HCT116 (cell line): Measurements from ENCODE around the gene CLIP2. TPM values are rescaled to one million over a fixed set of nuclear protein-coding genes. Genes with fewer than 3 reads are reported as not detected.

Experiments
- ATAC-seq: fragments of 200-7000 bp; cut with Tn5 transposase; 2 replicates; pipeline ENCODE4 v1.9.1; 2020; ENCODE audit warnings: mild to moderate bottlenecking, moderate library complexity
- BruUV-seq: library from RNA; stranded (reverse); fragments of 400-500 nt; replicated peaks from 2 replicates; lab custom pipeline; 2021; lab: Mats Ljungman, UMichigan
- CTCF ChIA-PET: fragments of 300-600 bp; sonication (Branson Sonifier 250); formaldehyde crosslinking; loops from one replicate; lab custom pipeline; 2021; ENCODE audit warnings: antibody characterized with exemption; lab: Charles Lee
- POLR2A ChIA-PET: fragments of 300-600, 350-600 bp; sonication (Branson Sonifier 250); formaldehyde crosslinking; loops from one replicate; lab custom pipeline; 2021; ENCODE audit warnings: antibody characterized with exemption; lab: Charles Lee
- RAD21 ChIA-PET, 2 experiments: fragments of 300-600 bp; sonication (Branson Sonifier 250); formaldehyde crosslinking; loops; one replicate each; lab custom pipeline; 2023; ENCODE audit warnings: low total read pairs in 2 of 2; ENCODE audit not compliant: uncharacterized antibody in 2 of 2, unreplicated experiment in 2 of 2, low non-redundant PET in 1 of 2; lab: Charles Lee
- DNase-seq: peaks from one replicate; pipeline ENCODE4 v3.0.0-alpha.2; 2010; ENCODE audit warnings: low read depth, low spot score
- H2AFZ ChIP-seq: fragments of 200-600 bp; shearing (Covaris generic), sonication (generic); 2 replicates; pipeline ENCODE4 v1.6.1; 2017; ENCODE audit warnings: low read depth, mixed run types, mixed read lengths, antibody characterized with exemption, low read length; ENCODE audit not compliant: poor library complexity, severe bottlenecking
- H3K27ac ChIP-seq: 2 replicates; pipeline ENCODE4 v1.5.1; 2012; ENCODE audit warnings: low read depth, low read length
- H3K27me3 ChIP-seq: fragments of 200-600 bp; sonication (generic); 2 replicates; pipeline ENCODE4 v1.6.1; 2016; ENCODE audit warnings: mixed run types, low read length, mixed read lengths; ENCODE audit not compliant: insufficient read depth
- H3K36me3 ChIP-seq, 2 experiments: fragments of 200-500 bp in 1 of 2; fragments of 200-600 bp in 1 of 2; sonication (Bioruptor generic) in 1 of 2; sonication (generic) in 1 of 2; 2 replicates each; pipeline versions ENCODE4 v1.5.1 to v1.6.1; 2014 to 2016; ENCODE audit warnings: low read length in 2 of 2, inconsistent platforms in 1 of 2, mixed read lengths in 1 of 2, mixed run types in 1 of 2; ENCODE audit not compliant: insufficient read depth in 2 of 2, control insufficient read depth in 1 of 2
- H3K4me1 ChIP-seq, 2 experiments: fragments of 200-600 bp in 1 of 2; sonication (generic) in 1 of 2; 2 replicates each; pipeline versions ENCODE4 v1.5.1 to v1.6.1; 2012 to 2017; ENCODE audit warnings: low read length in 2 of 2, inconsistent platforms in 1 of 2, mild to moderate bottlenecking in 1 of 2, mixed read lengths in 1 of 2, mixed run types in 1 of 2, moderate library complexity in 1 of 2; ENCODE audit not compliant: insufficient read depth in 2 of 2, control insufficient read depth in 1 of 2
- H3K4me2 ChIP-seq: fragments of 200-600 bp; sonication (generic); 2 replicates; pipeline ENCODE4 v1.6.1; 2017; ENCODE audit warnings: mixed run types, low read length, mixed read lengths
- H3K4me3 ChIP-seq, 2 experiments: fragments of 200-600 bp in 1 of 2; sonication (generic) in 1 of 2; replicated peaks in 1 of 2; 2 replicates each; pipeline ENCODE4 v1.5.1; 2011 to 2016; ENCODE audit warnings: low read length in 2 of 2, control low read depth in 1 of 2, low read depth in 1 of 2, mild to moderate bottlenecking in 1 of 2, mixed read lengths in 1 of 2, mixed run types in 1 of 2
- H3K79me2 ChIP-seq: fragments of 200-600 bp; sonication (generic); 2 replicates; pipeline ENCODE4 v1.6.1; 2017; ENCODE audit warnings: mild to moderate bottlenecking, mixed run types, low read length, moderate library complexity, mixed read lengths; ENCODE audit not compliant: insufficient read depth
- H3K9ac ChIP-seq: fragments of 200-600 bp; sonication (generic); 2 replicates; pipeline ENCODE4 v1.6.1; 2016; ENCODE audit warnings: low read length, mixed read lengths
- H3K9me2 ChIP-seq: fragments of 200-600 bp; sonication (generic), shearing (Covaris generic); 2 replicates; pipeline ENCODE4 v1.6.1; 2017; ENCODE audit warnings: mixed run types, mild to moderate bottlenecking, moderate library complexity; ENCODE audit not compliant: insufficient read depth
- H3K9me3 ChIP-seq, 2 experiments: fragments of 200-500 bp in 1 of 2; fragments of 200-600 bp in 1 of 2; sonication (Bioruptor generic) in 1 of 2; sonication (generic) in 1 of 2; 2 replicates each; pipeline ENCODE4 v1.6.1; 2014 to 2017; ENCODE audit warnings: low read length in 2 of 2, mixed read lengths in 2 of 2, inconsistent platforms in 1 of 2, low read depth in 1 of 2, mild to moderate bottlenecking in 1 of 2, mixed run types in 1 of 2, moderate library complexity in 1 of 2; ENCODE audit not compliant: control insufficient read depth in 1 of 2, insufficient read depth in 1 of 2
- H4K20me1 ChIP-seq: fragments of 200-600 bp; sonication (generic), shearing (Covaris generic); 2 replicates; pipeline ENCODE4 v1.6.1; 2017; ENCODE audit warnings: mixed run types, mild to moderate bottlenecking, moderate library complexity; ENCODE audit not compliant: insufficient read depth
- ATF3 ChIP-seq: IDR thresholded peaks from 2 replicates; pipeline ENCODE4 v1.6.1; 2012
- CEBPB ChIP-seq: IDR thresholded peaks from 2 replicates; pipeline ENCODE4 v1.6.1; 2012; ENCODE audit warnings: low read depth
- CTCF ChIP-seq, 3 experiments: fragments of 200-600 bp in 1 of 3; sonication (generic) in 1 of 3; IDR thresholded peaks in 2 of 3; conservative IDR thresholded peaks in 1 of 3; 2 replicates each; pipeline ENCODE4 v1.5.1; 2012 to 2017; ENCODE audit warnings: low read depth in 2 of 3, low read length in 2 of 3, antibody characterized with exemption in 1 of 3, borderline replicate concordance in 1 of 3, control low read depth in 1 of 3, mild to moderate bottlenecking in 1 of 3, mixed read lengths in 1 of 3, mixed run types in 1 of 3, moderate library complexity in 1 of 3; ENCODE audit not compliant: insufficient read depth in 1 of 3
- EGR1 ChIP-seq: IDR thresholded peaks from 2 replicates; pipeline ENCODE4 v1.6.1; 2012; ENCODE audit warnings: low read depth
- EZH2 ChIP-seq: fragments of 200-600 bp; sonication (generic); IDR thresholded peaks from 2 replicates; pipeline ENCODE4 v1.6.1; 2017; ENCODE audit warnings: antibody characterized with exemption, mixed run types
- EZH2phosphoT487 ChIP-seq: fragments of 200-600 bp; IDR thresholded peaks from 2 replicates; pipeline ENCODE4 v1.6.1; 2018; ENCODE audit warnings: antibody characterized with exemption, borderline replicate concordance
- FOSL1 ChIP-seq: IDR thresholded peaks from 2 replicates; pipeline ENCODE4 v1.6.1; 2012; ENCODE audit warnings: low read depth
- JUND ChIP-seq: IDR thresholded peaks from 2 replicates; pipeline ENCODE4 v1.6.1; 2012
- MAX ChIP-seq: IDR thresholded peaks from 2 replicates; pipeline ENCODE4 v1.6.1; 2012
- RAD21 ChIP-seq: IDR thresholded peaks from 2 replicates; pipeline ENCODE4 v1.6.1; 2012; ENCODE audit warnings: low read depth, mild to moderate bottlenecking
- SP1 ChIP-seq: IDR thresholded peaks from 2 replicates; pipeline ENCODE4 v1.6.1; 2012; ENCODE audit warnings: low read depth
- ZNF274 ChIP-seq: fragments of 200-500 bp; sonication (Bioruptor generic); IDR thresholded peaks from 2 replicates; pipeline ENCODE4 v1.6.1; 2014; ENCODE audit warnings: mild to moderate bottlenecking, low read depth, low read length, inconsistent platforms
- intact Hi-C: fragments of 100-400 bp; cut with micrococcal nuclease; formaldehyde crosslinking; loops from 2 replicates; pipeline ENCODE4 v1.10.0; 2022
- total RNA-seq: library from RNA; stranded (reverse); gene quantifications from one replicate; pipeline ENCODE4 v1.2.1, GENCODE V29; 2021; ENCODE audit not compliant: unreplicated experiment

The CLIP2 gene
- total RNA-seq, 1 experiment from 2014 or later, result 40.1 TPM

- no peak overlapping the region for H3K4me3 ChIP-seq
- CTCF ChIA-PET, result no interaction called here
- POLR2A ChIA-PET, result no interaction called here
- peak overlapping the region; percentile 66 for H3K4me2 ChIP-seq
- H3K4me1 ChIP-seq, result peaks cover 17 to 31% of the 10 kb centered on the region in 2 experiments
- DNase-seq (peak; percentile 75), ATAC-seq (peak; percentile 91)
- no TSS peak for BruUV-seq
- peak overlapping the region; percentile 51 for H3K9ac ChIP-seq
- no peaks in the 10 kb centered on the region for H3K79me2 ChIP-seq
- no peak overlapping the region for H2AFZ ChIP-seq
- H3K9me2 ChIP-seq, result no peaks in the 10 kb centered on the region
- TF ChIP-seq EZH2 (no peak), SP1 (peak; percentile 60), MAX (peak; percentile 64; the same call in 1 of the 2 replicates), ATF3 (no peak), FOSL1 (peak; percentile 91), JUND (peak; percentile 94)
- RAD21 ChIA-PET, result interaction anchor here in 1 of 2 experiments (0.5 kb wide), 1 partner anchor 80 kb away, joined by 3 read pairs; no protein-coding TSS in a partner anchor
- H3K27me3 ChIP-seq, result no peaks in the 10 kb centered on the region
- H4K20me1 ChIP-seq, result no peaks in the 10 kb centered on the region
- H3K27ac ChIP-seq, result peak overlapping the region; percentile 65
- intact Hi-C loops, result no loop called here
- H3K9me3 ChIP-seq, result no peaks in the 10 kb centered on the region
- peaks cover 7 to 14% of the 10 kb centered on the region in 2 experiments; a peak in 3 of 4 replicates for H3K36me3 ChIP-seq
These were observed 65.9 kb downstream of the CLIP2 start for GRCh38 chr7:74355091-74355490.

- Histone ChIP-seq H3K4me3 (no peak overlapping the region), H3K4me1 (peaks cover 17 to 31% of the 10 kb centered on the region in 2 experiments), H3K79me2 (no peaks in the 10 kb centered on the region), H3K9me2 (no peaks in the 10 kb centered on the region), H3K27me3 (no peaks in the 10 kb centered on the region), H3K9ac (no peak overlapping the region), H4K20me1 (no peaks in the 10 kb centered on the region), H3K27ac (no peak overlapping the region), H3K36me3 (peaks cover 12 to 14% of the 10 kb centered on the region in 2 experiments; a peak in 3 of 4 replicates), H2AFZ (no peak overlapping the region), H3K9me3 (no peaks in the 10 kb centered on the region), H3K4me2 (no peak overlapping the region)
- POLR2A ChIA-PET, result no interaction called here
- intact Hi-C loops, result no loop called here
- no peak for ATAC-seq
- BruUV-seq, result TSS peak; percentile 60
- DNase-seq, result no peak
- RAD21 ChIA-PET, result no interaction called here
- CTCF ChIA-PET, result no interaction called here
- TF ChIP-seq EGR1 (no peak), EZH2 (no peak), ZNF274 (no peak), CEBPB (no peak), ATF3 (no peak), SP1 (no peak), CTCF (IDR thresholded peaks at IDR 0.05 in 2 of 3, conservative IDR thresholded peaks at IDR 0.05 in 1 of 3; ENCODE audit: borderline replicate concordance in 1 of 3, insufficient read depth in 1 of 3, low read depth in 2 of 3, low read length in 2 of 3) (no peak), EZH2phosphoT487 (no peak), MAX (no peak), RAD21 (no peak)
These were observed 67.5 kb downstream of the CLIP2 start for GRCh38 chr7:74356589-74357315.
